Caco-2 (cell line): ENCODE results near the gene CYB5D1. TPM values are rescaled to one million over a fixed set of nuclear protein-coding genes. Genes with fewer than 3 reads are reported as not detected.

Experiments
- BruUV-seq: library from RNA; stranded (reverse); fragments of 400-500 nt; replicated peaks from 2 replicates; lab custom pipeline; 2021; lab: Mats Ljungman, UMichigan
- CTCF ChIA-PET: fragments of 300-600 bp; sonication (Branson Sonifier 250); formaldehyde crosslinking; loops from one replicate; lab custom pipeline; 2022; ENCODE audit warnings: antibody characterized with exemption; lab: Charles Lee
- POLR2A ChIA-PET: fragments of 300-600 bp; sonication (Branson Sonifier 250); formaldehyde crosslinking; loops from one replicate; lab custom pipeline; 2022; ENCODE audit warnings: antibody characterized with exemption; lab: Charles Lee
- DNase-seq, 2 experiments: peaks; one replicate each; pipeline versions ENCODE4 v3.0.0 to v3.0.0-alpha.2; 2020 to 2022
- H3K27me3 ChIP-seq: replicated peaks from 2 replicates; pipeline ENCODE4 v1.6.0; 2011; ENCODE audit warnings: low read length; ENCODE audit not compliant: control insufficient read depth, insufficient read depth
- H3K36me3 ChIP-seq: 2 replicates; pipeline ENCODE4 v1.5.1; 2011; ENCODE audit warnings: low read length; ENCODE audit not compliant: control insufficient read depth, insufficient read depth
- H3K4me1 ChIP-seq: fragments of 250-450 bp; sonication (Bioruptor Pico); 2 replicates; pipeline ENCODE4 v1.5.1; 2020; ENCODE audit warnings: mild to moderate bottlenecking
- H3K4me3 ChIP-seq: 2 replicates; pipeline ENCODE4 v1.5.1; 2011; ENCODE audit warnings: low read depth, mild to moderate bottlenecking, control low read depth, low read length
- H3K9me3 ChIP-seq: fragments of 250-450 bp; sonication (Bioruptor Pico); 2 replicates; pipeline ENCODE4 v1.5.1; 2020; ENCODE audit warnings: mild to moderate bottlenecking, moderate library complexity
- H3K27ac Mint-ChIP-seq: one replicate; pipeline ENCODE4 v1.8.0; 2022; ENCODE audit warnings: mixed read lengths; ENCODE audit not compliant: unreplicated experiment
- H3K27me3 Mint-ChIP-seq: one replicate; pipeline ENCODE4 v1.8.0; 2022; ENCODE audit warnings: mixed read lengths; ENCODE audit not compliant: insufficient read depth, unreplicated experiment
- H3K36me3 Mint-ChIP-seq: one replicate; pipeline ENCODE4 v1.8.0; 2022; ENCODE audit warnings: mild to moderate bottlenecking, mixed read lengths; ENCODE audit not compliant: insufficient read depth, unreplicated experiment
- H3K4me1 Mint-ChIP-seq: one replicate; pipeline ENCODE4 v1.8.0; 2022; ENCODE audit warnings: low read depth, mixed read lengths; ENCODE audit not compliant: unreplicated experiment
- H3K4me3 Mint-ChIP-seq: one replicate; pipeline ENCODE4 v1.8.0; 2022; ENCODE audit warnings: mild to moderate bottlenecking, moderate library complexity, mixed read lengths; ENCODE audit not compliant: unreplicated experiment
- H3K9me3 Mint-ChIP-seq: one replicate; pipeline ENCODE4 v1.8.0; 2022; ENCODE audit warnings: mixed read lengths; ENCODE audit not compliant: unreplicated experiment
- CTCF ChIP-seq, 2 experiments: fragments of 200-600 bp in 1 of 2; IDR thresholded peaks; 1 replicate in 1 of 2; 2 replicates in 1 of 2; pipeline versions ENCODE4 v1.5.1 to v1.8.0; 2011 to 2022; ENCODE audit warnings: antibody characterized with exemption in 1 of 2, control low read depth in 1 of 2, inconsistent platforms in 1 of 2, low read depth in 1 of 2, low read length in 1 of 2, mild to moderate bottlenecking in 1 of 2, moderate library complexity in 1 of 2; ENCODE audit not compliant: insufficient read depth in 1 of 2, severe bottlenecking in 1 of 2, unreplicated experiment in 1 of 2
- intact Hi-C: fragments of 100-400 bp; cut with micrococcal nuclease; formaldehyde crosslinking; loops from one replicate; pipeline ENCODE4 v1.10.0; 2022; ENCODE audit not compliant: unreplicated experiment
- total RNA-seq: library from RNA; stranded (reverse); gene quantifications from 2 replicates; pipeline ENCODE4 v1.2.3, GENCODE V29; 2022

The CYB5D1 gene
- total RNA-seq, 1 experiment from 2014 or later = 6.1 TPM

DNA sequence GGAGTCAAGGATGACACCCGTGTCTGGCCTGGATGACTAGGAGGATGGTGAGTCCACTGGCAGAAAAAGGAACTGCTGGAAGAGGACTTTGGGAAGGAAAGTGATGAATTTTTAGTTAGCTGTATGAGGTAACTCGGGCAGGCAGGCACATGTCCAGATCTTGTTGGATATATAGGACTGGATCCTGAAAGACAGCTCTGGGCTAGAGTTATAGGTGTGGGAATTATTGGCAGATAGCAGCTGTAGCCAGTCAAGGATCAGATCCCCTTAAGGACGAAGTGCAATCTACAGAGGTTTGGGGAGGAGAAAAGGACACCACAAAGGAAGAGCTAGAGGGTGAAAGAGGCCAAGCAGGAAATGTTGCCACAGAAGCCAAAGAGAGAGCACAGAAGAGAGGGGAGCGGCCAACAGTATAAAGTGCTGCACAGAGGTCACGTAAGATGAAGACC is 10.1 kb downstream of the CYB5D1 start:
- Mint-ChIP-seq H3K4me3 (no peak overlapping the region), H3K4me1 (peaks cover 14% of the 10 kb centered on the region), H3K9me3 (no peaks in the 10 kb centered on the region), H3K27ac (peak overlapping the region; percentile 27), H3K36me3 (peaks cover 6% of the 10 kb centered on the region), H3K27me3 (no peaks in the 10 kb centered on the region)
- CTCF ChIA-PET = no interaction called here
- intact Hi-C loops = no loop called here
- Histone ChIP-seq H3K4me3 (no peak overlapping the region), H3K9me3 (no peaks in the 10 kb centered on the region), H3K36me3 (no peaks in the 10 kb centered on the region), H3K27me3 (no peaks in the 10 kb centered on the region), H3K4me1 (peaks cover 9% of the 10 kb centered on the region; the same call in 1 of the 2 replicates)
- BruUV-seq = no TSS peak
- DNase-seq = no peak
- TF ChIP-seq CTCF (IDR thresholded peaks at IDR 0.05; ENCODE audit: insufficient read depth in 1 of 2, low read depth in 1 of 2, low read length in 1 of 2, severe bottlenecking in 1 of 2, unreplicated experiment in 1 of 2) = no peak
- POLR2A ChIA-PET = no interaction called here

GRCh38 chr17:7873051-7873450 is 15.2 kb downstream of the CYB5D1 start:
- no TSS peak for BruUV-seq
- Mint-ChIP-seq H3K36me3 (no peaks in the 10 kb centered on the region), H3K27ac (no peak overlapping the region), H3K27me3 (no peaks in the 10 kb centered on the region), H3K9me3 (no peaks in the 10 kb centered on the region), H3K4me3 (no peak overlapping the region), H3K4me1 (peaks cover 18% of the 10 kb centered on the region)
- H3K36me3 ChIP-seq = no peaks in the 10 kb centered on the region
- H3K4me3 ChIP-seq = no peak overlapping the region
- no peak for DNase-seq
- POLR2A ChIA-PET = no interaction called here
- intact Hi-C loops = no loop called here
- H3K9me3 ChIP-seq = no peaks in the 10 kb centered on the region
- no peaks in the 10 kb centered on the region for H3K27me3 ChIP-seq
- no peak for TF ChIP-seq CTCF (IDR thresholded peaks at IDR 0.05; ENCODE audit: insufficient read depth in 1 of 2, low read depth in 1 of 2, low read length in 1 of 2, severe bottlenecking in 1 of 2, unreplicated experiment in 1 of 2)
- CTCF ChIA-PET = no interaction called here
- H3K4me1 ChIP-seq = no peaks in the 10 kb centered on the region

- ChIA-PET POLR2A (no interaction called here), CTCF (no interaction called here)
- Mint-ChIP-seq H3K9me3 (no peaks in the 10 kb centered on the region), H3K36me3 (no peaks in the 10 kb centered on the region), H3K4me3 (no peak overlapping the region), H3K4me1 (peaks cover 15% of the 10 kb centered on the region), H3K27ac (no peak overlapping the region), H3K27me3 (no peaks in the 10 kb centered on the region)
- H3K36me3 ChIP-seq = no peaks in the 10 kb centered on the region
- no TSS peak for BruUV-seq
- no peaks in the 10 kb centered on the region for H3K9me3 ChIP-seq
- no peak for TF ChIP-seq CTCF (IDR thresholded peaks at IDR 0.05; ENCODE audit: insufficient read depth in 1 of 2, low read depth in 1 of 2, low read length in 1 of 2, severe bottlenecking in 1 of 2, unreplicated experiment in 1 of 2)
- H3K27me3 ChIP-seq = no peaks in the 10 kb centered on the region
- no peaks in the 10 kb centered on the region for H3K4me1 ChIP-seq
- intact Hi-C loops = no loop called here
- DNase-seq = no peak
- no peak overlapping the region for H3K4me3 ChIP-seq
Measured at GRCh38 chr17:7875804-7876370, 18.1 kb downstream of the CYB5D1 start.
